Sigmoid colon (tissue), 4 donors: ENCODE data around the gene NUFIP2.

Source experiments
- CTCF ChIP-seq, 4 experiments: fragments of 450-650 bp in 3 of 4; fragments of 200-600 bp in 1 of 4; IDR thresholded peaks; one replicate each; pipeline ENCODE4 v1.5.1; 2016 to 2019; ENCODE audit warnings: antibody characterized with exemption in 4 of 4, mild to moderate bottlenecking in 3 of 4, moderate library complexity in 2 of 4
- EP300 ChIP-seq, 4 donors: sonication (generic); formaldehyde crosslinking; IDR thresholded peaks; one replicate each; pipeline ENCODE4 v1.6.1; 2017; ENCODE audit warnings: antibody characterized with exemption in 4 of 4
- POLR2A ChIP-seq, 2 donors: fragments of 450-650 bp; IDR thresholded peaks; one replicate each; pipeline ENCODE4 v1.6.1; 2016; ENCODE audit warnings: antibody characterized with exemption in 2 of 2, mild to moderate bottlenecking in 2 of 2, moderate library complexity in 2 of 2
- POLR2AphosphoS5 ChIP-seq, 4 donors: sonication (generic); formaldehyde crosslinking; IDR thresholded peaks; one replicate each; pipeline ENCODE4 v1.6.1; 2017; ENCODE audit warnings: antibody characterized with exemption in 4 of 4

- TF ChIP-seq CTCF (IDR thresholded peaks at IDR 0.05) (peak; percentile 40 to 82 (median 56)), POLR2A (IDR thresholded peaks at IDR 0.05) (no peak), POLR2AphosphoS5 (IDR thresholded peaks at IDR 0.05) (no peak), EP300 (IDR thresholded peaks at IDR 0.05) (no peak)
These were observed 2.7 kb downstream of the NUFIP2 start for GRCh38 chr17:29291163-29291752.
